ENCODE results near the gene SLC9A2.

Gene SLC9A2

DNA sequence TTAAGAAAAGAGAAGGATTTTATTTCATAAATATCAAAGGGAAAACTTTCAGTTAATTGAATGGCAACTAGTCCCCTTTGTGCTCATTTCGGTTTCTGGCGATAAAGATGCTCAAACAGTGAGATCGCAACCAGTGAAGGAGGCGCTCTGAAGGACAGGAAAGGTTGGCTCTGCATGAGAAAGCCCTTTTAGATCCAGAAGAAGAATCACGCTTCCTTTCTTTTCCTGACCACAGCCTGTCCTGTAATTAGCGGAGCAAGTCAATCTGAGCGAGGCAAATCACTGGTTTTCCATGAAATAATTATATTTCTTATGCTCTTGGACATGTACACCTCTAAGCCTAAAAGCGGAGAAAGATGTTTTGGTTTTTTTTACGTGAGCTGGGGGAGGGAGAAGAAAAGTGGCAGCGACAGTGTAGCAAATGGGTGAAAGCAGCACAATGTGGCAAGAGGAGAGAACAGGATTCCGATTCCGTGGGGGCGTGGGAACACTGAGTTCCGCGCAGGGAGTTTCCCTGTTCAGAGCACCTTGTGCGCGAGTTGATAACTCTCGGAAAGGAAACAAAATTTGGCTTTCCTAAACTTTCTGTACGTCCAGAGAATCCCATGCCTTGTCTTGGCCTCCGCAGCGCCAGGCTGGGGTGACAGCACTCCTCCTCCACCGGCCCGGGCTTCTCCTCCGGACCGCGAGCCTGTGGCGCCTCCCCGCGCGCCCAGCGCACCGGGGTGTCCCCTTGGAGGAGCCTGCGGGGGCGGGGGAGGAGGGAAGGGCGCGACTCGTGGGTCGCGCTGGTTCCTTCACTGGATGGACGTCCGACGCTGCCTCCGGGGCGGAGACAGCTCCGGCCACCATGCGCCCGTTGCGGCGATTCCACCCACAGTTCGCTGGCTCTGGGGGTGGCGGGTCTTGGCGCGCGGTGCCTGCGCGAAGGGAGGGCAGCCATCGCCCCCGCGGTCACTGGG, 620 bp upstream of the SLC9A2 start:
- in situ Hi-C loops (cut with MboI; ENCODE audit: low sequenced_read_pairs): loop anchor here (25.0 kb wide), 1 partner anchor 156 kb away; the partner anchor contains the start of gene SLC9A4

DNA sequence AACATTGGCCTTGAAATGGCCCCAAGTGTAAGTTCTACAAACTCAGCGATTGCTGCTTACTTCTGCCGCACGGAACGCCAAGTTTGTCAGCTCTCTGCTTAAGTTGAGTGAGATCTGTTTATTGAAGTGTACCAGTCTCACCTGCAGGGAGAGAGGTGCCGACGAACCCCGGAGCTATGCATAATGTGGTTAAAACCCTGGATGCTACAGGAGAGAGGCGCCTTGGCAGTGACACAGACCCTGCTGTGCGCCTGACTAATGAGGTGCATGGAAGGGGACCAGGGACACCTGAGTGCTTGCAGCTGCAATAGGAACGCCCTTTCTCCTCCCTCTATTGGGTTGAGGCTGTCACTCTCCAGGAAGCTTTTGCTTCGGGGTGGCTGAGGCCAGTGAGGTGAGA, 979 bp downstream of the SLC9A2 start:
- in situ Hi-C loops (cut with MboI; ENCODE audit: low sequenced_read_pairs): loop anchor here (25.0 kb wide), 1 partner anchor 158 kb away; the partner anchor contains the start of gene SLC9A4

DNA sequence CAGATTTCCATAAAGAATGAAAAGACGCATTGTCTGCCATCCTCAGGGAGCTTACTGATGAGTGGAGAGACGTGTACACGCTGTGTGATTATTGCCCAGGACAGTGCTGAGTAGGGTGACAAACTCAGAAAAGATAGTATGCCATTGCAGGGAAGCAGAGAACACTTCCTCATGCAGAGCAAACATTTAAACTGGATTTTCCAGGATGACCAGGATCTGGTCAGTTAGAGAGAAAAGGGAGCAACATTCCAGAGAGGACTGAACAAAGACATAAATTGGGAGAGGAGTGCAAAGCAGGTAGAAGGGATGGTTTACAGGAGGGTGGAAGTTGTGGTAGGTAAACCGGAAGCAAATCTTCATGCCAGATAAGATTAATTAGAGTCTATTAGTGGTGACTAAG, 2.3 kb downstream of the SLC9A2 start:
- in situ Hi-C loops (cut with MboI; ENCODE audit: low sequenced_read_pairs): loop anchor here (25.0 kb wide), 1 partner anchor 159 kb away; the partner anchor contains the start of gene SLC9A4

DNA sequence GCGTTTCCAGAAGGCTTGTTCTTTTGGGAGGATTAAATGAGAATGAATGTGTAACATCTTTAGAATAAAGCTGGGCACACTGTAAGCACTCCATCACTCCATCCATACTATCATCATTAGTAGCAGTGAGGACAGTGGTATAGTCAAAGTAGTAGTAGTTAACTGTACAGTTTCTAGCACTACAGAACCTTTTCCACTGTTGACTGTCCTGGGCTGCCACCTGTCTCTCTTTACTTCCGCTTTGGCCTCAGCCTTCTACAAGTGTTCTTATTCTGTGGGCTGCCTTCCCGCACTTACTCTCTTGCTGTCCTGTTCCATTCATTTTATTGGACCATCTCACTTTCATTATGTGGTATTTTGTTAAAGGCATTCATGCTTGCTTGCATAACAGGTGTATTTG, 3.3 kb downstream of the SLC9A2 start:
- in situ Hi-C loops (cut with MboI; ENCODE audit: low sequenced_read_pairs): loop anchor here (25.0 kb wide), 1 partner anchor 160 kb away; the partner anchor contains the start of gene SLC9A4

DNA sequence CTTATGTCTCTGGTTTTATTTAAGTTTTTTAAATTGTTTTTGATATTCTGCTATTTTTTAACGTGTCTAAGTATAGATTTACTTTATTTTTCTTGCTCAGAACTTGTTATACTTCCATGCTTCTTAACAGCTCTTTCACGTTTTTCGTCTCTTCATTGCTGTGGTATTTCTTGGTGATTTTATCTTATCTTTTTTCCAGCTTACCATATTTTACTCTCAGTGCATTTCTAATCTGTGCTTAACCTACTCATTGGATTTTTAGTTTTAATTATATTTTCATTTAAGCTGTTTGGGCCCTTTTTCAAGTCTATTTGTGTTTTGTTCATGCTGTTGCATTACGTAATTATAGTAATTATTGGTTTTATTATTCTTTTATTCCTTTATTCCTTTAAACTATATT, 11.1 kb downstream of the SLC9A2 start:
- in situ Hi-C loops (cut with MboI; ENCODE audit: low sequenced_read_pairs): no loop called here

DNA sequence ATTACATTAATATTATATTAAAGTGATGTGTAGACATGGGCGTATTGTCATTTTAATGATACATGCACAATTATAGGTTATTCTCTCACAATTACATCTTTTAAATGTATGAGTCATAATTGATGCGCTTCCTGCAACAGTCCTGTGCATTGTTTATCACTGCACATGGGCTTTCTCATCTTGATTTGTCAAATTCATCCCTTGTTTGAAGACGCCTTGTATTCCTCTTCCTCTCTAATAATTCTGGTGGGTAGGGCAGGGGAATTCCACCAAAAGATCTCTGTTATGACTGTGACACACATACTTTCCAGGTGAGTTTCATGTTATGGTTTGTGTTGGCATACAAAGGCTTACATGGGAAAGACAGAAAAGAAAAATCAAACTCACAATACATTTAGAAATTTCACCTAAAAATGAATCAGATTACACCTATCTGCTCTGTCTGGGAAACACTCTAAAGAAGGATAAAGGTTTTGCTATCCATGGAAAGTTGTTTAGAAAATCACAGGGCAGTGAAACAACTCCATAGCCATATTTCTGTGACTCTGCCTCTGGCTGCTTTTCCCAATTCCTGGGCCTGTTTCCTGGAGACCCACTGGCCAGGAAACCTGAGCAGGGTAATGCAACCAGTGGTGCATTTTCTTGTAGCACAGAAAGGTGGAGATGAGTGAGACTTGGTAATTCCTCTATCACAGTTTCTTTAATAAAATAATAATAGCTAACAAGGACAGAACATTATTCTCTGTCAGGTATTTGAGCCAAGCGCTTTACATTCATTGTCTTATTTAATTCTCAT, 13.2 kb downstream of the SLC9A2 start:
- in situ Hi-C loops (cut with MboI; ENCODE audit: low sequenced_read_pairs): no loop called here

DNA sequence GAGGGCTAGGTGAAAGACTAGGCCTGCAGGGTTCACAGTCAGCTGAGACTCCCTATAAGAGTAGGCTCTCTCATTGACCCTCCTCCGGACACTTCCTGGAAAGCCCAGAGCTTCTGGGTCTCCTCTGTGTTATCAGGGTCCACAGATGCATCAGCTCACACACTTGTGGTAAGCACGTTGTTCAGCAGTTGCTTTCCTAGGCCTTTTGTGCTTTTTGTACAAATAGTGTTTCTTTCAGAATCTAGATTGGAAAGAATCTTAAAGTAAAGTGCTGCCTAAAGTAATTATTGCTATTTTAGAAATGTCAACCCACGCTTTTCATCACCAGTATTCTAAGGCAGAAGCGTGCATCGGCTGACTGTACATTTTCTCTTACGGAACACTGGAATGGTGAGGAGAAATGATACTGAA, 15.5 kb downstream of the SLC9A2 start:
- in situ Hi-C loops (cut with MboI; ENCODE audit: low sequenced_read_pairs): no loop called here

- in situ Hi-C loops (cut with MboI; ENCODE audit: low sequenced_read_pairs): no loop called here
Measured at GRCh38 chr2:102635317-102635716, 16.0 kb downstream of the SLC9A2 start.

- in situ Hi-C loops (cut with MboI; ENCODE audit: low sequenced_read_pairs): no loop called here
Measured at GRCh38 chr2:102636283-102636907, 17.0 kb downstream of the SLC9A2 start.

DNA sequence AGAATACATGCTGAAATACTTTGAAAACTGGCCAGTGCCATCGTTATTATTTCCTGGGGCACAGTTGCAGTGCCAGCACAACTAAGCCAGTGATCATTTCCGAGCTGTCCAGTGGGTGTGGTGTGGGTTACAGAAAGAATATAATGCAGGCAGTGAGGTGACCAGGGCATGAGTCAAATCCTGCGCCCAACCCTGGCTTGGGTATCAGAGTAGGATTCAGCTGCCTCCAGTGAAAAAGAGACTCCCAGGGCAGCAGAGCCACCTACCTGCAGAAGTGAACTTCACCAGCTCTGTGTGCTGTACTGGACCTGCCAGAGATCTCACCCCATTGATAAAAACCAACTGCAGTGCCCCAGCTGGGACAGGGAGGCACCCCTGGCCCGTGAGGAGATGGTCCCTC, 18.0 kb downstream of the SLC9A2 start:
- in situ Hi-C loops (cut with MboI; ENCODE audit: low sequenced_read_pairs): no loop called here

GRCh38 chr2:102639429-102639828, 20.1 kb downstream of the SLC9A2 start:
- in situ Hi-C loops (cut with MboI; ENCODE audit: low sequenced_read_pairs): no loop called here

- in situ Hi-C loops (cut with MboI; ENCODE audit: low sequenced_read_pairs): no loop called here
Measured at GRCh38 chr2:102652126-102652525, 32.8 kb downstream of the SLC9A2 start.

GRCh38 chr2:102657770-102658169, 38.4 kb downstream of the SLC9A2 start:
- in situ Hi-C loops (cut with MboI; ENCODE audit: low sequenced_read_pairs): no loop called here

GRCh38 chr2:102660070-102660469, 40.7 kb downstream of the SLC9A2 start:
- in situ Hi-C loops (cut with MboI; ENCODE audit: low sequenced_read_pairs): no loop called here

DNA sequence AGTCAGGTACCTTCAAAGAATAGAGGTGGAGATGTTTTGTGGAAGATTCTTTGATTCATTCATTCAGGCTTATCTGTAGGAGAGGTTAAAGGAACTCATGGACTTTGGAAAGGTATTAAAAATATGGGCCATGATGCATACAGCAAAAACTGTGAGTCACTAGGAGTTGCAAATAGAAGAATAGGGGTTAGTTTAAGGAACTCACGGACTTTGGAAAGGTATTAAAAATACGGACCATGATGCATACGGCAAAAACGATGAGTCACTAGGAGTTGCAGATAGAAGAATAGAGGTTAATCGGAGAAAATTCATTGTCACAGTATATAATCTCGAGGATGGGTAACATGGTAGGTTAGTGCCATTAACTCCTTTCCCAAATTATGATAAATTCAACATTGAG, 41.2 kb downstream of the SLC9A2 start:
- in situ Hi-C loops (cut with MboI; ENCODE audit: low sequenced_read_pairs): no loop called here

- in situ Hi-C loops (cut with MboI; ENCODE audit: low sequenced_read_pairs): no loop called here
Measured at GRCh38 chr2:102661846-102662245, 42.5 kb downstream of the SLC9A2 start.

DNA sequence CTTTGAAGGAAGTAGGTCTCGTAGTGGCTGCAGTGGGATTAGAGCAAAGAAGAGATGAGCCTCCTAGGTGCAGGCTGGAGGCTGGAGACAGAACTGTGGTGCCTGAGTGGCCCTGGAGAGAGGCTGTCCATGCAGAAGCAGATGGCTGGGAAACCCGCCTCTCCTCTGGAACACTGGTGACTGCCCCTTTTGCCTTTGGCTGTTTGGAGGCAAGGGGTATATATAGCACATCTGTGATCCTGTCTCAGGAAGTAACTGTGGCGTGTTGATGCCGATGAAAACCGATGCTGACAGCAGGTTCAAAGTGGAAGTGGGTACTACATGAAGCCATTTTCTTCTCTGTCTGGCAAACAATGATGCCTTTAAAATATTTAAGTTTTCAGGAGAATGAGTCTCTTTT, 43.5 kb downstream of the SLC9A2 start:
- in situ Hi-C loops (cut with MboI; ENCODE audit: low sequenced_read_pairs): no loop called here

GRCh38 chr2:102663381-102663780, 44.0 kb downstream of the SLC9A2 start:
- in situ Hi-C loops (cut with MboI; ENCODE audit: low sequenced_read_pairs): no loop called here

DNA sequence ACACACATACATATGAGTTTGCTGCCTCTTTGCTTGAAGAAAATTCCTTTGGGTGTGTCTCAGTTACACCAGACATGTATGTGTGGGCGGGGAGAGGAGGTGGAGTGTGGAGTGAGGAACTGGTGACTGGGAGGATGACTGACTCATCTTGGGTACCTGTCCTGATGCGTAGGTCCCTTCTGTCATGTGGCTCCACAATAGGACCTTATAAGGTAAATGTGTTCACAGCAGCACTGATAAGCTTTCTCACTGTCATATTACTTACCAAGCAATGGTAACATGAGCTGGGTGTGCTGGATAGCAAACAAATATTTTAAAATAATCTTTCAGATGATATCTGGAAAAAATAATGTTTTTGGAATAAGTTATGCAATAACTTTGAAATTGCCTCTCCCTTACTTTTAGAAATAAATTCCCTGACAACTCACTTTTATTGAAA, 45.1 kb downstream of the SLC9A2 start:
- in situ Hi-C loops (cut with MboI; ENCODE audit: low sequenced_read_pairs): no loop called here

DNA sequence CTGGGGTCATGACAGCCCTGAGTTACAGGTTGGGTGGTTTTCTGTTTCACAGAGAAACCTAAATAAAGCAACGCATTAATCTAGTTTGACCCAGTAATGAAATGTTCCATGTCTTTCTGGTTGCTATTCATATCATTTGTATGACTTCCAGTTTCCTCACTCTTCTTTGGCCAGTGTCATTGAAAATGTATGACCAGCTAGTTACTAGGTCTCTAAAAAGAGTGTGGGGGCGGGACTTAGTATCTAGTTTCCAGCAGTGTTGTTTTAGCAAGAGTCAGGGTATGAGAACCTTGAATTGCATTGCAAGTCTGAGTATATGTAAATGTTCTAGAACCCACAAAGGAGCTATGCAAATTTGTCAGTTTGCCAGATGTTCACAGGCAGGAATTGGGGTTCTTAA, 47.7 kb downstream of the SLC9A2 start:
- in situ Hi-C loops (cut with MboI; ENCODE audit: low sequenced_read_pairs): no loop called here

GRCh38 chr2:102668171-102668570, 48.8 kb downstream of the SLC9A2 start:
- in situ Hi-C loops (cut with MboI; ENCODE audit: low sequenced_read_pairs): no loop called here

Measured in HL-60/S4 treated with phorbol 12-myristate 13-acetate at 8.2 ng/mL for 4 days and 3 days (cell line).